ACC112 (cell line): ENCODE measurements around the gene STUB1.

ENCODE experiments used
- H2AFZ ChIP-seq: fragments of 200-600 bp; sonication (generic); one replicate; pipeline ENCODE4 v1.6.0; 2017; ENCODE audit warnings: antibody characterized with exemption, low read length; ENCODE audit not compliant: unreplicated experiment
- H3K27ac ChIP-seq: fragments of 200-600 bp; sonication (generic); 2 replicates; pipeline ENCODE4 v1.5.1; 2014; ENCODE audit warnings: low read depth, mild to moderate bottlenecking, antibody characterized with exemption, low read length, moderate library complexity
- H3K27me3 ChIP-seq: fragments of 200-600 bp; sonication (generic); 2 replicates; pipeline ENCODE4 v1.6.1; 2014; ENCODE audit warnings: mild to moderate bottlenecking, antibody characterized with exemption, low read length, moderate library complexity, mixed read lengths; ENCODE audit not compliant: insufficient read depth
- H3K36me3 ChIP-seq: fragments of 200-600 bp; sonication (generic); 2 replicates; pipeline ENCODE4 v1.6.1; 2016; ENCODE audit warnings: mild to moderate bottlenecking, antibody characterized with exemption, low read length, moderate library complexity, mixed read lengths; ENCODE audit not compliant: insufficient read depth
- H3K4me1 ChIP-seq: fragments of 200-600 bp; sonication (generic); one replicate; pipeline ENCODE4 v1.6.1; 2016; ENCODE audit warnings: low read length, mixed read lengths; ENCODE audit not compliant: insufficient read depth, unreplicated experiment, control insufficient read depth
- H3K4me3 ChIP-seq: fragments of 200-600 bp; sonication (generic); 2 replicates; pipeline ENCODE4 v1.5.1; 2014; ENCODE audit warnings: mild to moderate bottlenecking, low read depth, low read length
- H3K79me2 ChIP-seq: fragments of 200-600 bp; sonication (generic); one replicate; pipeline ENCODE4 v1.6.0; 2016; ENCODE audit warnings: low read length; ENCODE audit not compliant: control insufficient read depth, unreplicated experiment, insufficient read depth

Gene STUB1

GRCh38 chr16:679814-680624 lies at the start of gene STUB1:
STUB1 (plus strand) TSS chr16:680410; CDS start chr16:680526, 116 bp downstream.
- peaks cover 17% of the 10 kb centered on the region; the same call in 1 of the 2 replicates for H3K36me3 ChIP-seq
- H3K4me1 ChIP-seq: peaks cover 24% of the 10 kb centered on the region
- peaks cover 38% of the 10 kb centered on the region for H3K79me2 ChIP-seq
- no peaks in the 10 kb centered on the region for H3K27me3 ChIP-seq
- H3K4me3 ChIP-seq: peak within 1 kb of the TSS; percentile 92
- H2AFZ ChIP-seq: peak within 1 kb of the TSS; percentile 87
- peak within 1 kb of the TSS; percentile 76 for H3K27ac ChIP-seq

- H2AFZ ChIP-seq: no peak within 1 kb of the TSS
- H3K27ac ChIP-seq: no peak within 1 kb of the TSS
- no peaks in the 10 kb centered on the region for H3K27me3 ChIP-seq
- H3K79me2 ChIP-seq: peaks cover 10% of the 10 kb centered on the region
- peaks cover 38% of the 10 kb centered on the region for H3K4me1 ChIP-seq
- H3K36me3 ChIP-seq: peaks cover 3% of the 10 kb centered on the region; the same call in 1 of the 2 replicates
- H3K4me3 ChIP-seq: no peak within 1 kb of the TSS
These were observed 49.3 kb upstream of the STUB1 start, which contains the start of gene WFIKKN1 for GRCh38 chr16:630815-631405. WFIKKN1 (plus strand) TSS chr16:630985; CDS start chr16:631254, 269 bp downstream.

- no peak overlapping the region for H3K4me3 ChIP-seq
- no peak overlapping the region for H3K27ac ChIP-seq
- no peaks in the 10 kb centered on the region for H3K27me3 ChIP-seq
- no peak overlapping the region for H2AFZ ChIP-seq
- peaks cover 10% of the 10 kb centered on the region for H3K79me2 ChIP-seq
- H3K36me3 ChIP-seq: peaks cover 3% of the 10 kb centered on the region; the same call in 1 of the 2 replicates
- peaks cover 31% of the 10 kb centered on the region for H3K4me1 ChIP-seq
These were observed 48.3 kb upstream of the STUB1 start for GRCh38 chr16:631808-632358.

GRCh38 chr16:632486-633335 lies 47.5 kb upstream of the STUB1 start:
- Histone ChIP-seq H2AFZ (no peak overlapping the region), H3K27me3 (no peaks in the 10 kb centered on the region), H3K79me2 (peaks cover 10% of the 10 kb centered on the region), H3K27ac (no peak overlapping the region), H3K36me3 (peaks cover 3% of the 10 kb centered on the region; the same call in 1 of the 2 replicates), H3K4me1 (peaks cover 28% of the 10 kb centered on the region), H3K4me3 (no peak overlapping the region)

GRCh38 chr16:633336-634050 lies 46.7 kb upstream of the STUB1 start:
- Histone ChIP-seq H3K4me3 (no peak overlapping the region), H3K27ac (no peak overlapping the region), H3K4me1 (peaks cover 24% of the 10 kb centered on the region), H2AFZ (no peak overlapping the region), H3K27me3 (no peaks in the 10 kb centered on the region), H3K79me2 (peaks cover 10% of the 10 kb centered on the region), H3K36me3 (peaks cover 3% of the 10 kb centered on the region; the same call in 1 of the 2 replicates)

- peaks cover 24% of the 10 kb centered on the region for H3K4me1 ChIP-seq
- no peak overlapping the region; the same call in 1 of the 2 replicates for H3K4me3 ChIP-seq
- H3K36me3 ChIP-seq: peaks cover 3% of the 10 kb centered on the region; the same call in 1 of the 2 replicates
- H2AFZ ChIP-seq: no peak overlapping the region
- H3K27ac ChIP-seq: no peak overlapping the region
- no peaks in the 10 kb centered on the region for H3K27me3 ChIP-seq
- H3K79me2 ChIP-seq: peaks cover 10% of the 10 kb centered on the region
These were observed 46.0 kb upstream of the STUB1 start for GRCh38 chr16:634051-634670.

- H3K4me1 ChIP-seq: peaks cover 21% of the 10 kb centered on the region
- H3K27me3 ChIP-seq: no peaks in the 10 kb centered on the region
- peaks cover 3% of the 10 kb centered on the region; the same call in 1 of the 2 replicates for H3K36me3 ChIP-seq
- no peak overlapping the region for H2AFZ ChIP-seq
- H3K79me2 ChIP-seq: peaks cover 10% of the 10 kb centered on the region
- no peak overlapping the region for H3K27ac ChIP-seq
- peak overlapping the region; percentile 93 for H3K4me3 ChIP-seq
These were observed 45.2 kb upstream of the STUB1 start for GRCh38 chr16:634996-635395.

- Histone ChIP-seq H3K79me2 (peaks cover 10% of the 10 kb centered on the region), H3K27ac (peak overlapping the region; percentile 87), H3K4me3 (peak overlapping the region; percentile 93), H3K36me3 (peaks cover 3% of the 10 kb centered on the region; the same call in 1 of the 2 replicates), H3K27me3 (no peaks in the 10 kb centered on the region), H3K4me1 (peaks cover 15% of the 10 kb centered on the region), H2AFZ (peak overlapping the region; percentile 76)
These were observed 44.5 kb upstream of the STUB1 start for GRCh38 chr16:635573-636205.
